GM13977 (cell line): ENCODE results near the gene SLC35E1.

Experiments used
- DNase-seq: peaks from one replicate; pipeline ENCODE4 v3.0.0; 2012; ENCODE audit warnings: low spot score
- CTCF ChIP-seq: IDR thresholded peaks from 2 replicates; pipeline ENCODE4 v1.5.1; 2012; ENCODE audit warnings: mild to moderate bottlenecking, control low read depth; ENCODE audit not compliant: insufficient read depth; ENCODE audit errors: extremely low read depth, missing control alignments
- in situ Hi-C: fragments of 300-500 bp; cut with MboI; formaldehyde crosslinking; loops from one replicate; pipeline ENCODE4 v1.12.0; 2022; ENCODE audit warnings: low sequenced_read_pairs, low pct_unique_long_range_greater_than_20kb, mixed read lengths, inconsistent platforms; ENCODE audit not compliant: unreplicated experiment

The SLC35E1 gene

GRCh38 chr19:16608290-16608739 is 36.1 kb upstream of the SLC35E1 start:
- no peak for TF ChIP-seq CTCF
- in situ Hi-C loops = no loop called here
- no peak for DNase-seq

DNA sequence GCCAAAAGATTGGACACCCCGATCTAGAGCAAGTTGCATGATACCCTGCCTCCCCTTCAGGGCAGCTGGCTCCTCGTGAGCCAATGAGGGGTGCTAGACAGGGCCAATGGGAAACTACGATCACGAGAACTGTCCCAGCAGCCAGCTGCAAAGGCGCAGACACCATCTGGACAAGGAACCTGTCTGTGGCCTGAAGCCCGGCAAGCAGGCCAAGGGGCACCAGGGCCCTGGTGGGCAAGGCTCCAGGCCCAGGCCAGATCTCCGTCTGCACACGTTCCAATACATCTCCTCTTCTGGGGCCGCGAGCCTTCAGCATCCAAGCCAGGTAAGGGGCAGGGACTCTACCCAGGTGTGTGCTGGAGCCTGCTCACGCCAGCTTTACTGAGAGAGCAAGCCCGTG is 35.6 kb upstream of the SLC35E1 start:
- in situ Hi-C loops = no loop called here
- DNase-seq = no peak
- TF ChIP-seq CTCF = no peak

GRCh38 chr19:16605553-16605994 is 33.4 kb upstream of the SLC35E1 start:
- no peak for DNase-seq
- in situ Hi-C loops = no loop called here
- TF ChIP-seq CTCF = no peak

GRCh38 chr19:16605115-16605514 is 32.9 kb upstream of the SLC35E1 start:
- in situ Hi-C loops = no loop called here
- no peak for TF ChIP-seq CTCF

GRCh38 chr19:16604615-16605014 is 32.4 kb upstream of the SLC35E1 start:
- in situ Hi-C loops = no loop called here
- no peak for DNase-seq
- TF ChIP-seq CTCF = no peak

More at GRCh38 chr19:16605115-16605514, 32.9 kb upstream of the SLC35E1 start:
- peak; percentile 57 for DNase-seq

DNA sequence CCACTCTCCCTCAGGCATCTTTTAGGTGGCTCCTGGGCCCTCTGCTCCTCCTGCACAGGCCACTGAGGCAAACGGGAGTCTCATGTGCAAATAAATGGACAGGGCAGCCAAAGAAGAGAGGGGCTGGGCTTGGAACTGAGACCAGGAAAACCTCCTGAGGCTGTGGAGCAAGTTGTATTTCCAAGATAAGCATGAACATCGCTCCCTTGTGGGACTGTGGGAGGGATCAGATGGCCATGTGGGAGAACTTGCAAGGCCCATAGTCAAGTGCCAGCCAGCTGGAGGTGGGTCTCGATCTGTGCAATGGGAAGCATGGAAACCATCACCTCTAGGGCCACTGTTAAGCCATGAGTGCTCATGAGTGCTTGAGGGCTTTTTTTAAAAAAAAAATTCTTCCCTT is 30.9 kb upstream of the SLC35E1 start:
- in situ Hi-C loops = no loop called here
- DNase-seq = no peak
- TF ChIP-seq CTCF = no peak
